Endothelial cell of umbilical vein (primary cell): ENCODE data around the gene PEX16. TPM values are rescaled to one million over a fixed set of nuclear protein-coding genes. Genes with fewer than 3 reads are reported as not detected.

Experiments used
- BruUV-seq: library from RNA; stranded (reverse); fragments of 400-500 nt; replicated peaks from 2 replicates; lab custom pipeline; 2021; lab: Mats Ljungman, UMichigan
- CTCF ChIA-PET: fragments of 300-600, 350-600 bp; sonication (Branson Sonifier 250); formaldehyde crosslinking; loops from one replicate; lab custom pipeline; 2021; ENCODE audit warnings: antibody characterized with exemption, inconsistent platforms; lab: Charles Lee
- POLR2A ChIA-PET: fragments of 300-600, 350-600 bp; sonication (Branson Sonifier 250); formaldehyde crosslinking; loops from one replicate; lab custom pipeline; 2021; ENCODE audit warnings: antibody characterized with exemption, inconsistent platforms; lab: Charles Lee
- DNase-seq: peaks from one replicate; pipeline ENCODE4 v3.0.0-alpha.2; 2011; ENCODE audit warnings: low read depth, low spot score
- FAIRE-seq: peaks from 2 replicates; lab custom pipeline; 2011; peaks lifted over from hg19 to GRCh38; lab: Jason Lieb, UNC
- H2AFZ ChIP-seq: 2 replicates; pipeline ENCODE4 v1.6.0; 2012; ENCODE audit warnings: low read depth, low read length, control low read depth, inconsistent platforms
- H3K27ac ChIP-seq: 2 replicates; pipeline ENCODE4 v1.5.1; 2011; ENCODE audit warnings: low read depth, mild to moderate bottlenecking, control low read depth, low read length, moderate library complexity; ENCODE audit not compliant: insufficient read depth
- H3K27me3 ChIP-seq, 2 experiments: 2 replicates each; pipeline versions ENCODE4 v1.6.0 to v1.6.1; 2011; ENCODE audit warnings: low read length in 2 of 2, mixed read lengths in 1 of 2; ENCODE audit not compliant: control insufficient read depth in 2 of 2, insufficient read depth in 2 of 2
- H3K36me3 ChIP-seq, 2 experiments: 2 replicates in 1 of 2; 3 replicates in 1 of 2; pipeline ENCODE4 v1.5.1; 2011; ENCODE audit warnings: low read length in 2 of 2, mild to moderate bottlenecking in 1 of 2, moderate library complexity in 1 of 2; ENCODE audit not compliant: control insufficient read depth in 2 of 2, insufficient read depth in 2 of 2; ENCODE audit errors: extremely low read depth in 1 of 2
- H3K4me1 ChIP-seq: 3 replicates; pipeline ENCODE4 v1.5.1; 2011; ENCODE audit warnings: mild to moderate bottlenecking, low read length; ENCODE audit not compliant: control insufficient read depth, insufficient read depth; ENCODE audit errors: extremely low read depth
- H3K4me2 ChIP-seq: 2 replicates; pipeline ENCODE4 v1.6.1; 2011; ENCODE audit warnings: low read length, control low read depth, mixed read lengths; ENCODE audit not compliant: insufficient read depth
- H3K4me3 ChIP-seq, 3 experiments: fragments of 200-600 bp in 1 of 3; sonication (generic), shearing (Covaris generic) in 1 of 3; replicated peaks in 1 of 3; 2 replicates each; pipeline ENCODE4 v1.5.1; 2011 to 2016; ENCODE audit warnings: control low read depth in 3 of 3, low read length in 3 of 3, mild to moderate bottlenecking in 2 of 3, inconsistent platforms in 1 of 3, low read depth in 1 of 3, moderate library complexity in 1 of 3; ENCODE audit not compliant: insufficient read depth in 1 of 3
- H3K79me2 ChIP-seq: 2 replicates; pipeline ENCODE4 v1.6.0; 2012; ENCODE audit warnings: low read length, inconsistent platforms; ENCODE audit not compliant: control insufficient read depth, insufficient read depth
- H3K9ac ChIP-seq: replicated peaks from 2 replicates; pipeline ENCODE3; 2011; ENCODE audit warnings: low read length, control low read depth; ENCODE audit not compliant: insufficient read depth; ENCODE audit errors: extremely low read depth
- H3K9me1 ChIP-seq: replicated peaks from 3 replicates; pipeline ENCODE4 v1.6.0; 2011; ENCODE audit warnings: mild to moderate bottlenecking, low read length; ENCODE audit not compliant: control insufficient read depth, insufficient read depth; ENCODE audit errors: extremely low read depth
- H3K9me3 ChIP-seq: replicated peaks from 2 replicates; pipeline ENCODE4 v1.5.1; 2012; ENCODE audit warnings: low read length, inconsistent platforms; ENCODE audit not compliant: control insufficient read depth, insufficient read depth
- H4K20me1 ChIP-seq: replicated peaks from 2 replicates; pipeline ENCODE3; 2011; ENCODE audit warnings: mild to moderate bottlenecking, low read length; ENCODE audit not compliant: control insufficient read depth, insufficient read depth; ENCODE audit errors: extremely low read depth
- EZH2 ChIP-seq: IDR thresholded peaks from 2 replicates; pipeline ENCODE4 v1.6.1; 2012; ENCODE audit warnings: borderline replicate concordance, low read depth, mild to moderate bottlenecking, moderate library complexity, low read length, inconsistent platforms; ENCODE audit not compliant: severe bottlenecking
- FOS ChIP-seq: IDR thresholded peaks from 2 replicates; pipeline ENCODE4 v1.6.1; 2011; ENCODE audit warnings: mild to moderate bottlenecking, low read length, moderate library complexity, borderline replicate concordance; ENCODE audit not compliant: insufficient read depth
- GATA2 ChIP-seq: IDR thresholded peaks from 2 replicates; pipeline ENCODE4 v1.7.0; 2011; ENCODE audit warnings: low read depth, mild to moderate bottlenecking, moderate library complexity, mixed read lengths, low read length; ENCODE audit not compliant: insufficient read length, insufficient read depth
- MYC ChIP-seq: IDR thresholded peaks from one replicate; pipeline ENCODE4 v1.6.1; 2011; ENCODE audit warnings: mild to moderate bottlenecking, low read depth, low read length
- POLR2A ChIP-seq: IDR thresholded peaks from 2 replicates; pipeline ENCODE4 v1.6.1; 2012; ENCODE audit warnings: low read depth, mild to moderate bottlenecking, control low read depth, low read length
- POLR2AphosphoS5 ChIP-seq: IDR thresholded peaks from 2 replicates; pipeline ENCODE4 v1.6.1; 2012; ENCODE audit warnings: low read depth, mild to moderate bottlenecking, control low read depth, low read length, moderate library complexity; ENCODE audit not compliant: insufficient read depth
- dilution Hi-C: fragments of 300-500 bp; cut with MboI; formaldehyde crosslinking; loops from one replicate; pipeline ENCODE4 v1.15.0; 2019; ENCODE audit warnings: low sequenced_read_pairs; ENCODE audit not compliant: extremely low pct_ligation_motif_present
- intact Hi-C: fragments of 100-400 bp; cut with micrococcal nuclease; formaldehyde crosslinking; loops from one replicate; pipeline ENCODE4 v1.10.0; 2022
- polyA plus RNA-seq, 4 experiments: library from polyadenylated mRNA; depleted of rRNA in 3 of 4; stranded (reverse) in 3 of 4; unstranded in 1 of 4; fragments of >200 nt; gene quantifications; 2 replicates each; pipeline versions ENCODE4 v1.2.1 to v1.2.3, GENCODE V29; 2011 to 2012; ENCODE audit warnings: missing spikeins in 1 of 4
- total RNA-seq: library from RNA; stranded (reverse); gene quantifications from 2 replicates; pipeline ENCODE4 v1.2.3, GENCODE V29; 2021
- TF ChIP-seq, protein P1 (sequence below), 2 donors: IDR thresholded peaks; 1 replicate in 1 of 2; 2 replicates in 1 of 2; pipeline ENCODE4 v1.5.1; 2011; ENCODE audit warnings: low read length in 2 of 2, mild to moderate bottlenecking in 2 of 2, moderate library complexity in 2 of 2, control low read depth in 1 of 2, inconsistent platforms in 1 of 2, low read depth in 1 of 2; ENCODE audit not compliant: insufficient read depth in 1 of 2; ENCODE audit errors: extremely low read depth in 1 of 2
- TF ChIP-seq, protein P2 (sequence below): IDR thresholded peaks from 2 replicates; pipeline ENCODE4 v1.6.1; 2011; ENCODE audit not compliant: insufficient read depth, insufficient read length

The PEX16 gene
- total and polyA plus RNA-seq, 2 donors (not counting 3 experiments of a cell fraction or from before 2014, with no cell fraction given), result 27.4 to 32.2 TPM

DNA sequence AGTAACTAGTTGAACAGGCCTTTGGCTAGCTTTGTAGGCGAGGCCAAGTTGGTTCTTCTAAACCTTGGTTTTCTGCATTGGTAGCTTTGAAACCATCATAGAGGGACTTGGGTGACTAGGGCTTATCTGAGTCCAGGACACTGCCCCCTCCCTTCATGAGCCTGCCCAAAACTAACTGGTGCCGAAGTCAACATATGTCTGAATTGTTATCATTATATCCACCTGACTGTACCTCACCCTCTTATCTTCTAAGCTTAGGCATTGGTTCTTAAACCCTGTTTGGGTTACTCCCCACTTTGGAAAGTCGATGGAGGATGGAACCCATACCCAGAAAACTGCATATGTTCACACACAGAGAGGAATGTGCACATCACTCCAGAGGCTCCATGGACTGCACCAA, 39.8 kb downstream of the PEX16 start:
- CTCF ChIA-PET, result interaction anchor here (1.3 kb wide), 1 partner anchor 15 kb away, joined by 3 read pairs; no protein-coding TSS in a partner anchor

More for the DNA sequence above, 39.8 kb downstream of the PEX16 start:
- DNase-seq (no peak), FAIRE-seq (no peak)
- H2AFZ ChIP-seq, result no peak overlapping the region
- no peaks in the 10 kb centered on the region for H3K79me2 ChIP-seq
- H3K9ac ChIP-seq, result no peak overlapping the region
- dilution Hi-C loops (no loop called here), intact Hi-C loops (no loop called here)
- POLR2A ChIA-PET, result no interaction called here
- H3K9me1 ChIP-seq, result no peaks in the 10 kb centered on the region
- no peak overlapping the region for H3K4me2 ChIP-seq
- no peak overlapping the region for H3K4me3 ChIP-seq
- H3K36me3 ChIP-seq, result peaks cover 0 to 2% of the 10 kb centered on the region in 2 experiments
- no peak overlapping the region for H3K27ac ChIP-seq
- H3K27me3 ChIP-seq, result no peaks in the 10 kb centered on the region
- no TSS peak for BruUV-seq
- no peaks in the 10 kb centered on the region for H3K9me3 ChIP-seq
- H3K4me1 ChIP-seq, result no peaks in the 10 kb centered on the region
- TF ChIP-seq, protein P1, sequence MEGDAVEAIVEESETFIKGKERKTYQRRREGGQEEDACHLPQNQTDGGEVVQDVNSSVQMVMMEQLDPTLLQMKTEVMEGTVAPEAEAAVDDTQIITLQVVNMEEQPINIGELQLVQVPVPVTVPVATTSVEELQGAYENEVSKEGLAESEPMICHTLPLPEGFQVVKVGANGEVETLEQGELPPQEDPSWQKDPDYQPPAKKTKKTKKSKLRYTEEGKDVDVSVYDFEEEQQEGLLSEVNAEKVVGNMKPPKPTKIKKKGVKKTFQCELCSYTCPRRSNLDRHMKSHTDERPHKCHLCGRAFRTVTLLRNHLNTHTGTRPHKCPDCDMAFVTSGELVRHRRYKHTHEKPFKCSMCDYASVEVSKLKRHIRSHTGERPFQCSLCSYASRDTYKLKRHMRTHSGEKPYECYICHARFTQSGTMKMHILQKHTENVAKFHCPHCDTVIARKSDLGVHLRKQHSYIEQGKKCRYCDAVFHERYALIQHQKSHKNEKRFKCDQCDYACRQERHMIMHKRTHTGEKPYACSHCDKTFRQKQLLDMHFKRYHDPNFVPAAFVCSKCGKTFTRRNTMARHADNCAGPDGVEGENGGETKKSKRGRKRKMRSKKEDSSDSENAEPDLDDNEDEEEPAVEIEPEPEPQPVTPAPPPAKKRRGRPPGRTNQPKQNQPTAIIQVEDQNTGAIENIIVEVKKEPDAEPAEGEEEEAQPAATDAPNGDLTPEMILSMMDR (IDR thresholded peaks at IDR 0.05; ENCODE audit: extremely low read depth in 1 of 2, insufficient read depth in 1 of 2, low read depth in 1 of 2, low read length in 2 of 2), result no peak
- TF ChIP-seq FOS, result no peak
- no peak for TF ChIP-seq POLR2AphosphoS5
- TF ChIP-seq MYC, result no peak
- no peak for TF ChIP-seq GATA2
- TF ChIP-seq EZH2, result no peak
- TF ChIP-seq, protein P2, sequence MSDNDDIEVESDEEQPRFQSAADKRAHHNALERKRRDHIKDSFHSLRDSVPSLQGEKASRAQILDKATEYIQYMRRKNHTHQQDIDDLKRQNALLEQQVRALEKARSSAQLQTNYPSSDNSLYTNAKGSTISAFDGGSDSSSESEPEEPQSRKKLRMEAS, result no peak
- TF ChIP-seq POLR2A, result no peak
- H4K20me1 ChIP-seq, result no peaks in the 10 kb centered on the region
